ENCODE measurements around the gene MAS1. TPM values are rescaled to one million over a fixed set of nuclear protein-coding genes. Genes with fewer than 3 reads are reported as not detected.

The MAS1 gene
- polyA plus RNA-seq, 3 donors, result 0.01 to 0.03 TPM; not detected in 1

DNA sequence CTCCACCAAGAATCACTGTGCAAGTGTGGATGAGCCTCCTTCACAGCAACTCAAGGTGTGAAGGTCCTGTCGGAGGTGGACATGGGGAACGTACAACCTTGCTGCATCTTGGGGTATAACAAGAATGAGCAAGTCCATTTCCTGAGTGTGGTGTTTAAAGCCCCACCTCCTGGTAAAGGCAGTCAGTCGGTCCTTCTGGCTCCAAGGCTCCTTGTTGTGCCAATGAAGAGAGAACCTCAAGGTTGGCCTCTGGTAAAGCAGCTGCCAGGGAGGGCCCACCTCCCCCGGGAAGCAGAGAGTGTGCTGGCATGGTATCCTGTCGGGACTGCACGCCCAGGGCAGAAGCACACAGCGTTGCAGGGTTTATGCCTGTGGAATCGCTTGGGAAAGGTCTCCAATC, 12.4 kb upstream of the MAS1 start:
- DNase-seq (ENCODE audit: low read depth in 3 of 3, low spot score in 2 of 3), result no peak

DNA sequence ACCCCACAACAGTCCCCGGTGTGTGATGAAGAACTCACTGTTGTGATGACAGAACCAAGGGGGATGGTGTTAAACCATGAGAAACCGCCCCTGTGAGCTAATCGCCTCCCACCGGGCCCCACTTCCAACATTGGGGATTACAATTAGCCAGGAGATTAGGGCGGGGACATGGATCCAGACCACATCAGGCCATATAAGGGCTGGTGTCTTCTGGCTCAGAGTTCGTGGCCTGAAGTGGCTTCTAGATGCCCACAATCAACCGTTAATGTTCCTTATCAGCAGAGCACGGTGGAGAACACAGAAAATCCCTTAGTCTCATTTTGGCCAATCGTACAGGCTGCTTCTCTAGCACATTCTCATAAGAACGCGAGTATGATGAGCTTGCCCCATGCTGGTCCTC, 10.9 kb upstream of the MAS1 start:
- no peak for DNase-seq (ENCODE audit: low read depth in 3 of 3, low spot score in 2 of 3)

DNA sequence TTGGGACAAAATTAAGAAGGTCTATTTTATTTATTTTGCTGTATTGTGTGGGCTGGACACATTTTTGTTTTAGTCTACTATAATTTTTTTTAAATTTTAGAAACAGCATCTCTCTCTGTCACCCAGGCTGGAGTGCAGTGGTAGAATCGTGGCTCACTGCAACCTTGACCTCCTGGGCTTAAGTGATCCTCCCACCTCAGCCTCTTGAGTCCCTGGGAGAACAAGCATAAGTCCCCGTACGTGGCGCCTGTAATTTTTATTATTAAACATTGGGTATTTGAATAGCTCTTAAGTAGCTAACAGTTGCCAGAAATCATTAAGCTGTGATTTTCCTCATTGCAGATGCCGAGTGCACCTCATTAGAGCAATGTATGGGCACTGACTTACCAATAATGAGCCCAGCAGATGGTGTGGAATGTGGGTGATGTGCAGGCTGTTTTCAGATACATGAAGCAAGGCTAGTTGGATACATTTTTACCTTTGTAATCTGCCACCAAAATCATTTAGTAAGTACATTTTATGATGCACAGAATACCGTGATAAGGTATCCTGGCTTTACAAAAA, 10.3 kb upstream of the MAS1 start:
- DNase-seq (ENCODE audit: low read depth in 3 of 3, low spot score in 2 of 3), result no peak

DNA sequence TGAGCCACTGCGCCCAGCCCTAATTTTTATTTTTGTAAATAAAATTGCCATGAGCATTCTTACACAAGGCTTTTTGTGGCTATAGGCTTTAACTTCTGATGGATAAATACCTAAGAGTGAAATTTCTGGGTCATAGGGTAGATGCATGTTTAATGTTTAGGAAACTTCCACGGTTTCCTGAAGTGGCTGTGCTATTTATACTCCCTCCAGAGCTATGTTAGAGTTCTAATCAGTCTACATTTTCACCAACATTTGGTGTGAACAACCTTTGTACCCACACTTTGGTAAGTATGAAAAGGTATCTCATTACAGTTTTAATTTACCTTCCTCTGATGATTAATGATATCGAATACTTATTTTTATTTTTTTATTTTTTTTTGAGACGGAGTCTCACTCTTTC, 6.1 kb upstream of the MAS1 start:
- DNase-seq (ENCODE audit: low read depth in 3 of 3, low spot score in 2 of 3), result no peak

DNA sequence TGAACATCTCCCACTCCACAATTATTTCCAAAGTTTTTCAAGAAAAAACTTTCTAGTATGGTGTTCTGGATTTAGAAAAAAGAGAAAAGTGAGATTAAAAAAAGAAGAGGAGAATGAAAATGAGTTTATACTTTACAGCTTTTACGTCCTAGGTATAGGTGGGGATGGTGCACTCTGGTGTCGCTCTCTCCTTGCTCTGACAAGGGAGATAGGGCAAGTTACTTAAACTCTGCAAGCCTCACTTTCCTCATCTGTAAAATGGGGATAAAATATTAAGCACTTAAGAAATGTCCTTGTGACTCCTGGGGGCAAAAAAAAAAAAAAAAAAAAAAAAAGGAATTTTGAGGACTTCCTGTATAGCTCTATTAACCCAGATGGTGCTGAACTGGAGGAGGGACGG, 4.5 kb upstream of the MAS1 start:
- no peak for DNase-seq (ENCODE audit: low read depth in 3 of 3, low spot score in 2 of 3)

DNA sequence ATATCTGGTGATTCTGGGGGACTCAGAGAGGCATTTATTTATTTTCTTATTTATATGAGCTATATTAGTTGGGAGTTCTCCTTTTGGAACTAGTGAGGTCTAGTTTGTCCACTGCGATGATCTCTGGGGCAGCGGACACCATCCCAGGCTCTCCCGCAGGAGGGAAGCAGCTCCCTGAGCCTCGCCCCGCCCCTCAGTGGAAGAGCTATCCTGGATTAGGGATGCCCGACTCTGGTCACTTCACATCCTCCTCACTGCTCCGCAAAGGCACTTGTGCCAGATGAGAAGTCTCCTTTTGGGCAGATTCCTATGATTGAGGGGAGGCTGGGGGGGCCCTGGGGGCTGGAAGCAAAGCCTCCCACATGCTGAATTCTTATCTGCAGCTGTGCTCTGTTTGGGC, 3.6 kb upstream of the MAS1 start:
- no peak for DNase-seq (ENCODE audit: low read depth in 3 of 3, low spot score in 2 of 3)

DNA sequence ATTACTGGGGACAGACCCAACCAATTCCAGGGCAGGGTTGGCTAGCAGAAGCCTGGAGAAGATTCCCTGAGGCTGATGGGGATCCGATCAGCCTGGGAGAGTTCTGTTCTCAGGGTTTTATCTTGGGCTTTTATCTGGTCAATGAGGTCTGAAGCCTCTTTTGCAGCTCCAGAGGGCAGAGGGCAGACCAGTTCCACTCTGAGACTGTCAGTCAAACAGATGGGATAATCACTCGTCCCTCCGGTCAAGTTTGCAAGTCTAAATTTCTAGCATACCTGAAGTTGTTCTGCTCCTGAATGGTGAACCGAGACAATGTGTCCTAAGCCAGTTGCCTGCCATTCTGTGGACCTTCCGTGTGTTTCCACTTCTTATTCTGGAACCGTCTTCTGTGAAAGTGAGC, 3.0 kb upstream of the MAS1 start:
- DNase-seq (ENCODE audit: low read depth in 3 of 3, low spot score in 2 of 3), result no peak

DNA sequence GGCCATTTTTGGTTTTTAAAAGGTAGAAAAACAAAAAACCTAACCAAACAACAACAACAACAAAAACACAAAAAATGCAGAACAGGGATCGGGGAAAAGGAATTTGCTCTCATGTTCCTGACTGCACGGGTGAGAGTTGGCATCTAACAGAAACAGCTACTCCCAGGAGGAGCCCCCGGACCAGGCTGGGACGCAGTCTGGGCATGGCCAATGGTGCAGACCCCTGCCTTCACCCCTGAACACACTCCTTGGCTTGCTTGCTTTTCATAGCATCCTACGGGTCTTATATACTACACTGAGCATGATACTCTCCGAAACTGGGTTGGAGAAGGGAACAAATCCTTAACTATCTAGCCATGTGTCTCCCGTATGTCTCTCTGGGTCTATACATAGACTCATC, 587 bp upstream of the MAS1 start:
- DNase-seq (ENCODE audit: low read depth in 3 of 3, low spot score in 2 of 3), result no peak

DNA sequence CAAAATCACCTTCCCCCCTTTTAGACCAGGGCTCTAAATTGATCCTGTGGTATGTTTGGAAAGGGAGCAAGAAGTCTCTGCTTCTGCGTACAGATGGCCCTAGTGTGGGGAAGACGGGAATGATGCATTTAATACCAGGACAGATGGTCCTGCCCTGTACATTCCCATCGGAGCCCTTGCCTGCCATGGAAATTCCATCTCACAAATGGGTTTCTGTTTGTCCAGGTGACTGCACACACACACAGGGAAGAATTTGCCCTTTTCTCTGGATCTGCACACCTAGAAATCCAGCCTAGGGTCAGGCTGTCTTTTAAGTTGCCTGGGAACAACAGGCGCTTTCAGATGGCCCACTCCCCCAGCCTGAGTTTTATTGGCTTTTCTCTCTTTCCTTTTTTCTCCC, 1.3 kb downstream of the MAS1 start:
- no peak for DNase-seq (ENCODE audit: low read depth in 3 of 3, low spot score in 2 of 3)

DNA sequence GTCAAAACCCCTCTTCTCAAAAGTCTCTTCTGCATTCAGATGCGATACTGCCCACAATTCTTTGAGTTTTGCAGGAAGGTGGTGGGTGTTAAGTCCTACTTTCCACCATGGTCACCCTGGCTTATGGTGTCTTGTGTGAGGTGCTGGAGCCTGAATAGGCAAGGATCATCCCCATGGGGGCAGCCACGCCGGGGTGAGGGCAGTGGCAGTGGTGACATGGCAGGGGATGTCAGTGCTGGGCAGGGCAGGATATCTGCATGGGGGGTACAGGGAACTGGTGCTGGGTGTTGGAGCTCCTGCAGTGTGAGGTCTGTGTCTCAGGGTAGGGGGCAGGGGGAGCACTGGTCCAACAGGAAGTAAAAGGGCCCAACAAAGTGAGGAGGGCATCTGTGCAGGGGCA, 2.3 kb downstream of the MAS1 start:
- no peak for DNase-seq (ENCODE audit: low read depth in 3 of 3, low spot score in 2 of 3)

DNA sequence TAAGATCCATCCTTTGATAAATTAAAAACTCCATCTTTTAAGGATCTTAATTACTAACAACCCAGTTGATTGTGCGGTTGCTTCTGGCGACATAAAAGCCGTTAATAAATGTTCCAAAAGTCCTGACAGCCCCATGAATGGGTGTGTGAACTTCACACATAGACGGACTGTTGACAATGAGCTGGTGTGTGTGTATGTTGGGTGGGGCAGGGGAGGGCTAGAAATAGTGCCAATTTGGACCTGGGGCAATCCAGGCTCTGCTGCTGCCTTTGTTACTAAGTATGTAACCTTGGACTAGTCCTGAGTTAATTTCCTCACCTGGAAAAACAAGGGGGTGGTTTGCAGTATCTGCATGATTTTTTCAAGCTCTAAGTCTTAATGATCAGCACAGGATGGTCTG, 4.2 kb downstream of the MAS1 start:
- DNase-seq (ENCODE audit: low read depth in 3 of 3, low spot score in 2 of 3), result no peak

DNA sequence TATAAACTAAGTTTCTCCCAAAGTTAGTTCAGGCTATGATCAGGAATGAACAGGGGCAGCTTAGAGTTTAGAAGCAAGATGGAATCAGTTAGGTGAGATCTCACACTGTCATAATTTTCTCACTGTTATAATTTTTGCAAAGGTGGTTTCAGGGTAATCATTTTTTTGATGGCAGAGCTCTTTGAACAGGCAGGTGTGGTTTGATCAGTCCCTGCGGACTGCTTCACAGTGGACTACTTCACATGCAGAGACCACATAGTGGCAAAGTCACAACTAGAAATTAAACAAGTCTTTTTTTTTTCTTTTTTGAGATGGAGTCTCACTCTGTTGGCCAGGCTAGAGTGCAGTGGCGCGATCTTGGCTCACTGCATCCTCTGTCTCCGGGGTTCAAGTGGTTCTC, 6.8 kb downstream of the MAS1 start:
- no peak for DNase-seq (ENCODE audit: low read depth in 3 of 3, low spot score in 2 of 3)

DNA sequence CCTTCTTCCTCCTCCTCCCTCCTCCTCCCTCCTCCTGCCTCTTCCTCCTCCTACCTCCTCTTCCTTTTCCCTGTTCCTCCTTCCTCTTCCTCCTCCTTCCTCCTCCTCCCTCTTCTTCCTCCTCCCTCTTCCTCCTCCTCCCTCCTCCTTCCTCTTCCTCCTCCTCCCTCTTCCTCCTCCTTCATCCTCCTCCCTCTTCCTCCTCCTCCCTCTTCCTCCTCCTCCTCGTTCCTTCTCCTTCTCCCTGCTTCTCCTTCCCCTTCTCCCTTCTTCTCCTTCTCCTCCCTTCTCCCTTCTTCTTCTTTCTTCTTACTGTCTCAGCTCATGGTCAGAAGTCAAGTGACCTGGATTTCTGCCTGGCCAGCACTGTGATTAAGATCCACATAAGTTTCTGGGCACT, 7.7 kb downstream of the MAS1 start:
- DNase-seq (ENCODE audit: low read depth in 3 of 3, low spot score in 2 of 3), result no peak

DNA sequence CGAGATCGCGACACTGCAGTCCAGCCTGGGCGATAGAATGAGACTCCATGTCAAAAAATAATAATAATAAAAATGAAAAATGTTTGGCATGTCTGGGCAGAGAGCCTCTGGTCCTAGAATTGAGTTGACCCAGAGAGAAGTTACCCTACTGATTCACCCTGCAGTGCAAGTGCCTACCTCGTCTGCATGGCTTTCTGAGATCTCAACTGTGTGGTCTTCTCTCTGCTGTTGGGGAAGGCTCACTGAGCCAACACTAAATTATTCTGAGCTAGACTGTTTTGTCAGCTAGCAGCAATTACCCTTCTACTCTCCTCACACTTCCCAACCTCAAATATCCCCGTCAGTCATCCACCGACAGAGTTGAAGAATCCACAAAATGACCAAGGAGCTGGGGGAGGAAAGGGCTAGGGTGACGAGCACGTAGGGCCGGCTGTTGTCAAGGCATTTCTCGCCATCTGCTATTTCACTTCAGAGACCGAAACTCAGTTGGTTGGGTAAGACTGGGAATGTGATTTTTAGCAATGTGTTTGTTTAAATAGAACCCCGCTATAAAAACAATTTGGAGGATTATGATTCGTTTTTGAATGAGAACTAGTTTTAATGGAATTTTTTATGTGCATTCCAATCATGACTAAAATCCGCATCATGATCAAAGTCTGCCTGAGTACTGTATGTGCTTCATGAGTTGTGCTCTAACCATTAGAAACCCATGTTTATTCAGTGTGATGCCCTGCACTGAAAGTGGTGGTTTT, 9.4 kb downstream of the MAS1 start:
- peak in 2 of 3 donors; percentile 8 to 14 for DNase-seq (ENCODE audit: low read depth in 3 of 3, low spot score in 2 of 3)

DNA sequence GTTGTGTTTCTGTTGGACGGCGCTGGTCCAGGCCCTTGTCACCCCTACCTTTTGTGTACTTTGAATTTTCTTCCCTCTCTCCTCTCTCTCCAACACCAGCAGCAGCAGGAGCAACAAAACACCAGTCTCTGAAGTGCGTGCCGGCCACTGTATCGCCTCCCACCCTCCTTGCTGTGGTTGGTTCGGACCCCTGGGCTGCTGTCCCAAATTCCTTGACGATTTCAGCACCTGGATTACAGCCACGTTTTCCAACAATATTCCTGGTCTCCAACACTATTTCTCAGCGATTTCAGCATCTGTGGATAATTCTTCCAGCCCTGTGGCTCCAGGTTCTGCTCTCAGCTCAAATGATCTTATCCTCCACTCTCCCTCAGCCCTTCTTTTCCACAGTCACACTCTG, 11.8 kb downstream of the MAS1 start:
- DNase-seq (ENCODE audit: low read depth in 3 of 3, low spot score in 2 of 3), result no peak

DNA sequence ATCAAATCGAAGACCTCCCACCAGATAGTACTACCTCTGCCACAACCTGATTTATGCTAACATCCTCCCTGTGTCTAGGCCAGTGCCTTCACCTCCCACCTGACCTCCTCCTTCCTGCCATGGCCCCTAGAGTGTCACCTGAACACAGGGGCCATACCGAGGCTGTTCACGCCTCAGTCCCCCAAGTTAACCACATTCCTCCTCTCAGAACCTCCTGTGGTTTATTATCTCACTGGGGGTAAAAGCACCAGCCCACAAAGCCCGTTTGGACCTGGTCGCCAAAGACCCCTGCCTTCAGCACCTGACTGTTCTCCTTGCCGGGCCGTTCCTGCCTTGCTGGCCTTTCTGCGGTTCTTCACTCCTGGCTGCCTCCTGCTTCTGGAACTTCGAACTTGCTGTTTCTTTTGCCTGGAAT, 13.7 kb downstream of the MAS1 start:
- DNase-seq (ENCODE audit: low read depth in 3 of 3, low spot score in 2 of 3), result no peak

DNA sequence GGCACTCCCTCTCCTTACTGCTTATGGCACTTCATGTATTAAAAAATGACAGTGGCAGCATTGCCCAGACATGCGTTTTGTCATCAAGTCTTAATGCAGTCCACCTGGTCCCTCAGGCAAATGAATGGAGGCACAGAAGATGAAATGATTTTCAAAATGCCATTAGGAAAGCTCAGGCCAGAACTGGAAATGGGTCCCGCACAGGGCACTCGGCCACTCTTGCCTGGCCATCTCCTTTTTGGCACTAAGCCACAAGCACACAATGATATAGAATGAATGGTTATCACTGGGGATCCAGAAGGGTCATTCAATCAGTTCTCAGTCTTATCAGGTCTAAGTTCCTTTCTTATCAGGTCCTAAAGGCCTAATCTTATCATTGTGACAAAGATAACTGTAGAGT, 15.6 kb downstream of the MAS1 start:
- no peak for DNase-seq (ENCODE audit: low read depth in 3 of 3, low spot score in 2 of 3)

DNA sequence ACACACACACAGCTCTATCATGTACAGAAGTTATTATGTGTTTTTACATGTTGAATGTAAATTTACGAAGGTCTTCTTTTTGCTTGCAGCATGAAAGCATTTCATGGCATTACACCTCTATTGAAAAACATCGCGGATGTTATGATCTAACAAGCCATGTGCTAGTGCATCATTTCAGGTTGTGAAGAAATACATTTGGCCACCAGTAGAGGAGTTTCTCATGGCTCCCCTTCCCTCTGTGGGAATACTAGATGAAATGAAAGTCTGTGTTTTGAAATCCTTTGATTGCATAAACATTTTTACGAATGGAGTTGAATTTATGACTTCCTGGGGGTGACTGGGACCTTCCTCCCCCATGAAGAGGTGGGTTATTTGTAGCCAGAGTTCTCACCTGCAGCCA, 17.7 kb downstream of the MAS1 start:
- DNase-seq (ENCODE audit: low read depth in 3 of 3, low spot score in 2 of 3), result no peak

DNA sequence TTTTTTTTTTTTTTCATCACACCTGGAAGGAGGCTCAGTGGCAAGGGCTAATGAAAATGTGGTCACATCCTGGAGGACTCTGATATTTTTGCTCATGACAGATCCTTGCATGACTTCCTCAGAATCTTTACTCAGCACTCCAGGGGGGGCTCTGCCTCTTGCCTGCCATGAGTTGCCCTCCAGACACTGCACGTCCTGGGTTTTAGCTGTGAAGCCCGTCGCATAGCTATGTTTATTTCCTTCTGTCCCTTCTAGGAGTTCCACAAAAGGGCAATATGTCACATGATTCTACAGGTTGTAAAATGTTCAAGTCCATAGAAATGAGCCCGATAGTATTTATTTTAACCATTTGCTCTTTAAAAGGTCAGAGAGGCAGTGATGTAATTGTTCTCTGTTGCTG, 18.2 kb downstream of the MAS1 start:
- DNase-seq (ENCODE audit: low read depth in 3 of 3, low spot score in 2 of 3), result no peak

DNA sequence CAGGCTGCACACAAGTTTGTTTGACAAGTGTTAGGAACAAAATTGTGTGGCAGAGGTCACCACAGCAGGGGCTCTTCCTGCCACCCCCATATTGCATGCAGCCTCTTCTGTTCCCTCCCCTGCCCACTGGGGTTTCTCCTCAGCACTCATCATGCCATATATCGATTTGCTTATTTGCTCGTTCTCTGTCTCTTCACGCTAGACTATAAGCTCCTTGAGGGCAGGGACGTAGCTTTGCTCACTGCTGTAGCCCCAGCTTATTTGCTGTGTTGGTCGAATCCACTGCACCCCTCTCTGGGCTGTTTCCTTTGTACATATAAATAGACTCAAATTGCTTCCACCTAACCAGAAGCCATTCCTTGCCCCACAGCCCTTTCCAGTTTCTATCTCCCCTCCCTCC, 19.6 kb downstream of the MAS1 start:
- no peak for DNase-seq (ENCODE audit: low read depth in 3 of 3, low spot score in 2 of 3)

DNA sequence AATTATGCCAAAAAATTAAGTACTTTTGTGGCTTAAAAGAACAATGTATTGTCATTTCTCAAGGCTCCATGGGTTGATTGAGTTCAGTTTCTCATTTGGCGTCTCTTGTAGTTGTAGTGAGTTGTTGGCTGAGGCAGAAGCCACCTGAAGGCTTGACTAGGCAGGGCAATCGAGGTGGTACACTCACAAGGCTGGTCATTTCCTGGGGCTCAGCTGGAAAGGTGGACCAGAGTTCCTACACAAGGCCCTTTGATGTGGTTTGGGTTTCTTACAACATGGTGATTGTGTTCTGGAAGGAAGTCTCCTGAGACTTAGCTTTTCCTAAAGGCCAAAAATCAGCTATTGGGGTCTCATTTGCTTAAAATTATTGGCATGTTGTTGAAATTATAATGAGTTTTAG, 22.6 kb downstream of the MAS1 start:
- no peak for DNase-seq (ENCODE audit: low read depth in 3 of 3, low spot score in 2 of 3)

DNA sequence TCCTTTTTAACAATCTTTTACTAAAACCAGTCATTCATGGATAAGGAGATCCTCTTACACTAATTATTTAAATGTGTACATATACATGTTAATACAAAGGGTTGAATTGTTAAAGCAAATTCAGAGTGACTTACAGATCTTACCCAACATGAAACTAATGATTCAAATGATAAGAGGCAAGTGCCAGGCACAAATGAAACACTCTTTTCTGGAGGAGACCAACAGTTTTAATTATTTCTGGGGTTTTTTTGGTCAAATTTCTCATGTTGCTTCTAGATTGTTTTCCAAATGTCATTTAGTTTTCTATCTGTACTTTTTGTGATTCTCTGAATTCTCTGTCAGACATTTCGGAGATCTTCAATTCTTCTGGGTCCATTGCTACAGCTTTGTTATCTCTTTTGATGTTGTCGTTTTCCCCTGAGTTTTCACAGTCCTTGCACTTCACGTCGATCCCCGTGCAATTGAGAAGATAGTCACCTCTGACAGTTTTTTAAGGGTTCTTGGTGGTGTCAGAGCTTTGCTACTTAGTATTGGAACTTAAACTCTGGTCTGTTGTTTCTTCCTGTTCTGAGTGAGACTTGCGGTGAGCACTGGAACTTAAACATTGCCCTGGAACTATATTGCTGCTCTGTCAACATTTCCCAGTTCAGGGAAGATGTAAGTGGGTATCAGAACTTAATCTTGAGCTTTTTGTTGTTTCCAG, 23.2 kb downstream of the MAS1 start:
- DNase-seq (ENCODE audit: low read depth in 3 of 3, low spot score in 2 of 3), result no peak

Measured in right renal cortex interstitium (tissue), 3 donors.